Astrocyte (in vitro differentiated cells and primary cell): ENCODE measurements around the gene MKRN2. TPM values are rescaled to one million over a fixed set of nuclear protein-coding genes. Genes with fewer than 3 reads are reported as not detected.

Experiments
- DNase-seq: peaks from one replicate; pipeline ENCODE4 v3.0.0-alpha.2; 2010; ENCODE audit warnings: low read depth
- FAIRE-seq: peaks from 2 replicates; lab custom pipeline; 2011; peaks lifted over from hg19 to GRCh38; lab: Jason Lieb, UNC
- H2AFZ ChIP-seq: 2 replicates; pipeline ENCODE4 v1.6.0; 2012; ENCODE audit warnings: low read depth, low read length, inconsistent platforms
- H3K27ac ChIP-seq: 2 replicates; pipeline ENCODE4 v1.5.1; 2011; ENCODE audit warnings: low read depth, low read length, inconsistent platforms
- H3K27me3 ChIP-seq: 2 replicates; pipeline ENCODE4 v1.6.0; 2011; ENCODE audit warnings: low read length, inconsistent platforms; ENCODE audit not compliant: insufficient read depth
- H3K36me3 ChIP-seq: 2 replicates; pipeline ENCODE4 v1.5.1; 2011; ENCODE audit warnings: low read length, inconsistent platforms; ENCODE audit not compliant: insufficient read depth
- H3K4me1 ChIP-seq: 2 replicates; pipeline ENCODE4 v1.5.1; 2011; ENCODE audit warnings: low read length, inconsistent platforms; ENCODE audit not compliant: insufficient read depth
- H3K4me2 ChIP-seq: 2 replicates; pipeline ENCODE4 v1.6.0; 2012; ENCODE audit warnings: low read length, inconsistent platforms
- H3K4me3 ChIP-seq: 2 replicates; pipeline ENCODE4 v1.5.1; 2011; ENCODE audit warnings: low read depth, mild to moderate bottlenecking, low read length, inconsistent platforms; ENCODE audit not compliant: insufficient read depth
- H3K79me2 ChIP-seq: 2 replicates; pipeline ENCODE4 v1.6.0; 2012; ENCODE audit warnings: mild to moderate bottlenecking, low read length, inconsistent platforms; ENCODE audit not compliant: insufficient read depth
- H3K9ac ChIP-seq: 2 replicates; pipeline ENCODE4 v1.6.0; 2012; ENCODE audit warnings: mild to moderate bottlenecking, low read length, inconsistent platforms
- H3K9me3 ChIP-seq: 2 replicates; pipeline ENCODE4 v1.5.1; 2012; ENCODE audit warnings: low read depth, mild to moderate bottlenecking, low read length, inconsistent platforms; ENCODE audit not compliant: insufficient read depth
- H4K20me1 ChIP-seq: 2 replicates; pipeline ENCODE4 v1.6.0; 2012; ENCODE audit warnings: low read length, inconsistent platforms; ENCODE audit not compliant: insufficient read depth
- H3K27ac Mint-ChIP-seq: one replicate; pipeline ENCODE4 v1.8.0; 2021; ENCODE audit warnings: mild to moderate bottlenecking, mixed read lengths; ENCODE audit not compliant: unreplicated experiment
- H3K27me3 Mint-ChIP-seq: one replicate; pipeline ENCODE4 v1.8.0; 2021; ENCODE audit warnings: low read depth, mixed read lengths; ENCODE audit not compliant: unreplicated experiment
- H3K36me3 Mint-ChIP-seq: one replicate; pipeline ENCODE4 v1.8.0; 2021; ENCODE audit warnings: low read depth, mixed read lengths; ENCODE audit not compliant: unreplicated experiment
- H3K4me1 Mint-ChIP-seq: one replicate; pipeline ENCODE4 v1.8.0; 2021; ENCODE audit warnings: low read depth, mixed read lengths; ENCODE audit not compliant: unreplicated experiment
- H3K4me3 Mint-ChIP-seq: one replicate; pipeline ENCODE4 v1.8.0; 2021; ENCODE audit warnings: mild to moderate bottlenecking, moderate library complexity, mixed read lengths; ENCODE audit not compliant: unreplicated experiment
- H3K9me3 Mint-ChIP-seq: one replicate; pipeline ENCODE4 v1.8.0; 2021; ENCODE audit warnings: mild to moderate bottlenecking, mixed read lengths; ENCODE audit not compliant: unreplicated experiment
- CTCF ChIP-seq: IDR thresholded peaks from 2 replicates; pipeline ENCODE4 v1.5.1; 2011; ENCODE audit warnings: low read depth, mild to moderate bottlenecking, inconsistent platforms, low read length, moderate library complexity; ENCODE audit not compliant: insufficient read depth
- EZH2 ChIP-seq: IDR thresholded peaks from 2 replicates; pipeline ENCODE4 v1.6.1; 2012; ENCODE audit warnings: mild to moderate bottlenecking, low read length, inconsistent platforms; ENCODE audit not compliant: insufficient read depth
- total RNA-seq: library from RNA; stranded (reverse); gene quantifications from 2 replicates; pipeline ENCODE4 v1.2.1, GENCODE V29; 2021

Gene MKRN2
- total RNA-seq, 1 donor from 2014 or later, result 36.7 TPM

- Histone ChIP-seq H3K27ac (no peak overlapping the region), H3K9me3 (no peaks in the 10 kb centered on the region), H3K27me3 (no peaks in the 10 kb centered on the region), H3K79me2 (no peaks in the 10 kb centered on the region), H3K9ac (no peak overlapping the region), H2AFZ (no peak overlapping the region), H4K20me1 (no peaks in the 10 kb centered on the region), H3K4me3 (no peak overlapping the region), H3K36me3 (peaks cover 8% of the 10 kb centered on the region), H3K4me2 (no peak overlapping the region), H3K4me1 (no peaks in the 10 kb centered on the region)
- no peak overlapping the region for H3K4me3 Mint-ChIP-seq
- H3K36me3 Mint-ChIP-seq, result peaks cover 6% of the 10 kb centered on the region
- FAIRE-seq, result no peak
- TF ChIP-seq EZH2, result no peak
- no peak for TF ChIP-seq CTCF
- H3K27ac Mint-ChIP-seq, result no peak overlapping the region
- DNase-seq, result no peak
- no peaks in the 10 kb centered on the region for H3K27me3 Mint-ChIP-seq
- peaks cover 3% of the 10 kb centered on the region for H3K4me1 Mint-ChIP-seq
- no peaks in the 10 kb centered on the region for H3K9me3 Mint-ChIP-seq
These were observed 29.1 kb upstream of the MKRN2 start for GRCh38 chr3:12527757-12528143.

GRCh38 chr3:12532182-12532581 lies 24.7 kb upstream of the MKRN2 start:
- FAIRE-seq, result no peak
- H4K20me1 ChIP-seq, result no peaks in the 10 kb centered on the region
- H3K36me3 ChIP-seq, result peaks cover 4% of the 10 kb centered on the region

More at GRCh38 chr3:12532182-12532581, 24.7 kb upstream of the MKRN2 start:
- H3K27me3 Mint-ChIP-seq, result no peaks in the 10 kb centered on the region
- TF ChIP-seq EZH2 (no peak), CTCF (no peak)
- Histone ChIP-seq H3K9ac (no peak overlapping the region), H3K27ac (no peak overlapping the region), H3K4me1 (no peaks in the 10 kb centered on the region), H3K79me2 (no peaks in the 10 kb centered on the region), H3K4me2 (no peak overlapping the region), H3K4me3 (no peak overlapping the region), H3K9me3 (no peaks in the 10 kb centered on the region), H2AFZ (no peak overlapping the region), H3K27me3 (no peaks in the 10 kb centered on the region)
- no peak overlapping the region for H3K4me3 Mint-ChIP-seq
- H3K9me3 Mint-ChIP-seq, result no peaks in the 10 kb centered on the region
- H3K36me3 Mint-ChIP-seq, result peaks cover 6% of the 10 kb centered on the region
- DNase-seq, result no peak
- peaks cover 3% of the 10 kb centered on the region for H3K4me1 Mint-ChIP-seq
- no peak overlapping the region for H3K27ac Mint-ChIP-seq
